ENCODE measurements around the gene PLPPR3. TPM values are rescaled to one million over a fixed set of nuclear protein-coding genes. Genes with fewer than 3 reads are reported as not detected.
A peak's percentile ranks its signal among the peaks of the same experiment; 100 is the strongest.

The PLPPR3 gene
- total and polyA plus RNA-seq, 9 of the 15 experiments (the other 6 are each of a cell fraction or from before 2014, with no cell fraction given) = 0.01 to 48.2 (median 8.6) TPM

DNA sequence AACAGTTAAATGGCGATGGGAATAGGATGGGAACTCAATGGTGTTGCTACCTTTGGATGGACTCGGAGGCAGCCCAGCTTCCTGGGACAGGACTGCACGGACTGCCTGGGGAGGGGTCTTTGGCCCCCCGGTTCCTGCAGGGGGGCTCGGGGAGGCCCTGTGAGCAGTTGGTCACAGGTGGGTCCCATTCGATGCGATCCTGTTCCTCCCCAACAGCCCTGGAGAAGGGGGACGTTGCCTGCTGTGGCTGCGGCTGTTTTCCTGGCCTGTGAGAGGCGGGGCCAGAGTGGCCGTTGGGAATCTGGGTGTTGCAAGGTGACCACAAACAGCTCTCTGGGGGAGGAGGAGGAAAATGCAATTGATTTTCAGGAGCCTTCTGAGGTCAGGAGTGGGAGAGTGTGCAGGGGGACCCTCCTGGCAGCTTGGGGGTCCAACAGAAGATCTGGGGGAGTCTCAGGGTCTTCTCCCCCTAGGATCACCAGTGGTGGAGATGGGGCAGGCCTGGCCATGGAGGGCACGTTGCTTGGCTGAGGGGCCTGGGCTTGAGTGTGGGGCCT lies 1.9 kb upstream of the PLPPR3 start (continued):
- TF ChIP-seq, protein P1, sequence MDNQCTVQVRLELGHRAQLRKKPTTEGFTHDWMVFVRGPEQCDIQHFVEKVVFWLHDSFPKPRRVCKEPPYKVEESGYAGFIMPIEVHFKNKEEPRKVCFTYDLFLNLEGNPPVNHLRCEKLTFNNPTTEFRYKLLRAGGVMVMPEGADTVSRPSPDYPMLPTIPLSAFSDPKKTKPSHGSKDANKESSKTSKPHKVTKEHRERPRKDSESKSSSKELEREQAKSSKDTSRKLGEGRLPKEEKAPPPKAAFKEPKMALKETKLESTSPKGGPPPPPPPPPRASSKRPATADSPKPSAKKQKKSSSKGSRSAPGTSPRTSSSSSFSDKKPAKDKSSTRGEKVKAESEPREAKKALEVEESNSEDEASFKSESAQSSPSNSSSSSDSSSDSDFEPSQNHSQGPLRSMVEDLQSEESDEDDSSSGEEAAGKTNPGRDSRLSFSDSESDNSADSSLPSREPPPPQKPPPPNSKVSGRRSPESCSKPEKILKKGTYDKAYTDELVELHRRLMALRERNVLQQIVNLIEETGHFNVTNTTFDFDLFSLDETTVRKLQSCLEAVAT (IDR thresholded peaks at IDR 0.05) = peak in 1 of 2 experiments; percentile 75; a peak in 2 of 4 replicates
- no peak; the same call in 1 of the 2 replicates for TF ChIP-seq ZNF197 (CRISPR knock-in tag; IDR thresholded peaks at IDR 0.05; ENCODE audit: low read depth)
- TF ChIP-seq, protein P2, sequence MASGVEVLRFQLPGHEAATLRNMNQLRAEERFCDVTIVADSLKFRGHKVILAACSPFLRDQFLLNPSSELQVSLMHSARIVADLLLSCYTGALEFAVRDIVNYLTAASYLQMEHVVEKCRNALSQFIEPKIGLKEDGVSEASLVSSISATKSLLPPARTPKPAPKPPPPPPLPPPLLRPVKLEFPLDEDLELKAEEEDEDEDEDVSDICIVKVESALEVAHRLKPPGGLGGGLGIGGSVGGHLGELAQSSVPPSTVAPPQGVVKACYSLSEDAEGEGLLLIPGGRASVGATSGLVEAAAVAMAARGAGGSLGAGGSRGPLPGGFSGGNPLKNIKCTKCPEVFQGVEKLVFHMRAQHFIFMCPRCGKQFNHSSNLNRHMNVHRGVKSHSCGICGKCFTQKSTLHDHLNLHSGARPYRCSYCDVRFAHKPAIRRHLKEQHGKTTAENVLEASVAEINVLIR (CRISPR knock-in tag; IDR thresholded peaks at IDR 0.05) = no peak
- no peak for TF ChIP-seq PTTG1 (tag; IDR thresholded peaks at IDR 0.05; ENCODE audit: low read depth)
- TF ChIP-seq, protein P3, sequence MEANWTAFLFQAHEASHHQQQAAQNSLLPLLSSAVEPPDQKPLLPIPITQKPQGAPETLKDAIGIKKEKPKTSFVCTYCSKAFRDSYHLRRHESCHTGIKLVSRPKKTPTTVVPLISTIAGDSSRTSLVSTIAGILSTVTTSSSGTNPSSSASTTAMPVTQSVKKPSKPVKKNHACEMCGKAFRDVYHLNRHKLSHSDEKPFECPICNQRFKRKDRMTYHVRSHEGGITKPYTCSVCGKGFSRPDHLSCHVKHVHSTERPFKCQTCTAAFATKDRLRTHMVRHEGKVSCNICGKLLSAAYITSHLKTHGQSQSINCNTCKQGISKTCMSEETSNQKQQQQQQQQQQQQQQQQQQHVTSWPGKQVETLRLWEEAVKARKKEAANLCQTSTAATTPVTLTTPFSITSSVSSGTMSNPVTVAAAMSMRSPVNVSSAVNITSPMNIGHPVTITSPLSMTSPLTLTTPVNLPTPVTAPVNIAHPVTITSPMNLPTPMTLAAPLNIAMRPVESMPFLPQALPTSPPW (CRISPR knock-in tag; IDR thresholded peaks at IDR 0.05) = peak; percentile 87
- peak; percentile 48; the same call in 1 of the 2 replicates for TF ChIP-seq SMARCA4 (IDR thresholded peaks at IDR 0.05)
- TF ChIP-seq, protein P4, sequence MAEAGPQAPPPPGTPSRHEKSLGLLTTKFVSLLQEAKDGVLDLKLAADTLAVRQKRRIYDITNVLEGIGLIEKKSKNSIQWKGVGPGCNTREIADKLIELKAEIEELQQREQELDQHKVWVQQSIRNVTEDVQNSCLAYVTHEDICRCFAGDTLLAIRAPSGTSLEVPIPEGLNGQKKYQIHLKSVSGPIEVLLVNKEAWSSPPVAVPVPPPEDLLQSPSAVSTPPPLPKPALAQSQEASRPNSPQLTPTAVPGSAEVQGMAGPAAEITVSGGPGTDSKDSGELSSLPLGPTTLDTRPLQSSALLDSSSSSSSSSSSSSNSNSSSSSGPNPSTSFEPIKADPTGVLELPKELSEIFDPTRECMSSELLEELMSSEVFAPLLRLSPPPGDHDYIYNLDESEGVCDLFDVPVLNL (CRISPR knock-in tag; IDR thresholded peaks at IDR 0.05; ENCODE audit: low read depth) = no peak
- TF ChIP-seq, protein P5, sequence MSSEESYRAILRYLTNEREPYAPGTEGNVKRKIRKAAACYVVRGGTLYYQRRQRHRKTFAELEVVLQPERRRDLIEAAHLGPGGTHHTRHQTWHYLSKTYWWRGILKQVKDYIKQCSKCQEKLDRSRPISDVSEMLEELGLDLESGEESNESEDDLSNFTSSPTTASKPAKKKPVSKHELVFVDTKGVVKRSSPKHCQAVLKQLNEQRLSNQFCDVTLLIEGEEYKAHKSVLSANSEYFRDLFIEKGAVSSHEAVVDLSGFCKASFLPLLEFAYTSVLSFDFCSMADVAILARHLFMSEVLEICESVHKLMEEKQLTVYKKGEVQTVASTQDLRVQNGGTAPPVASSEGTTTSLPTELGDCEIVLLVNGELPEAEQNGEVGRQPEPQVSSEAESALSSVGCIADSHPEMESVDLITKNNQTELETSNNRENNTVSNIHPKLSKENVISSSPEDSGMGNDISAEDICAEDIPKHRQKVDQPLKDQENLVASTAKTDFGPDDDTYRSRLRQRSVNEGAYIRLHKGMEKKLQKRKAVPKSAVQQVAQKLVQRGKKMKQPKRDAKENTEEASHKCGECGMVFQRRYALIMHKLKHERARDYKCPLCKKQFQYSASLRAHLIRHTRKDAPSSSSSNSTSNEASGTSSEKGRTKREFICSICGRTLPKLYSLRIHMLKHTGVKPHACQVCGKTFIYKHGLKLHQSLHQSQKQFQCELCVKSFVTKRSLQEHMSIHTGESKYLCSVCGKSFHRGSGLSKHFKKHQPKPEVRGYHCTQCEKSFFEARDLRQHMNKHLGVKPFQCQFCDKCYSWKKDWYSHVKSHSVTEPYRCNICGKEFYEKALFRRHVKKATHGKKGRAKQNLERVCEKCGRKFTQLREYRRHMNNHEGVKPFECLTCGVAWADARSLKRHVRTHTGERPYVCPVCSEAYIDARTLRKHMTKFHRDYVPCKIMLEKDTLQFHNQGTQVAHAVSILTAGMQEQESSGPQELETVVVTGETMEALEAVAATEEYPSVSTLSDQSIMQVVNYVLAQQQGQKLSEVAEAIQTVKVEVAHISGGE (CRISPR knock-in tag; IDR thresholded peaks at IDR 0.05) = peak in 1 of 3 experiments; percentile 50; a peak in 1 of 6 replicates
- peak; percentile 76 for TF ChIP-seq RBFOX2 (IDR thresholded peaks at IDR 0.05; ENCODE audit: low read depth, low read length)
- TF ChIP-seq ZNF584 (CRISPR knock-in tag; IDR thresholded peaks at IDR 0.05; ENCODE audit: low read depth) = peak; percentile 7; the same call in 1 of the 2 replicates
- TF ChIP-seq ZBTB17 (CRISPR knock-in tag; IDR thresholded peaks at IDR 0.05) = peak; percentile 78; the same call in 1 of the 2 replicates
- TF ChIP-seq SOX6 (IDR thresholded peaks at IDR 0.05) = peak; percentile 34; the same call in 1 of the 2 replicates
- peak in 1 of 2 experiments; percentile 45; a peak in 1 of 4 replicates for TF ChIP-seq HDAC1 (IDR thresholded peaks at IDR 0.05)
- peak; percentile 79; the same call in 1 of the 2 replicates for TF ChIP-seq LEF1 (IDR thresholded peaks at IDR 0.05)
- peak in 1 of 2 experiments; percentile 50; a peak in 1 of 4 replicates for TF ChIP-seq TRIM24 (IDR thresholded peaks at IDR 0.05)
- no peak; the same call in 1 of the 2 replicates for TF ChIP-seq EGR1 (conservative IDR thresholded peaks at IDR 0.05)
- TF ChIP-seq ZKSCAN3 (CRISPR knock-in tag; IDR thresholded peaks at IDR 0.05) = no peak
- TF ChIP-seq BRD4 (IDR thresholded peaks at IDR 0.05) = 0 out of 2 replicates have a peak, but pooled peaks have one; percentile 68
- TF ChIP-seq HDGF (IDR thresholded peaks at IDR 0.05) = no peak
- peak; percentile 67 for TF ChIP-seq POLR2B (IDR thresholded peaks at IDR 0.05; ENCODE audit: low read depth, partially characterized antibody)

Measured in K562 (cell line).